Activated CD4-positive, alpha-beta memory T cell treated with anti-CD3 and anti-CD28 coated beads, Interleukin-2, amount 10 ng/mL, durations not matched to agents 7 days and 5 days (primary cell): ENCODE measurements around the gene OSBPL1A. TPM values are rescaled to one million over a fixed set of nuclear protein-coding genes. Genes with fewer than 3 reads are reported as not detected.

ENCODE experiments used
- CTCF ChIA-PET: fragments of 350-600 bp; sonication (Branson Sonifier 250); formaldehyde crosslinking; loops from one replicate; lab custom pipeline; 2021; ENCODE audit warnings: antibody characterized with exemption, inconsistent platforms; lab: Charles Lee
- POLR2A ChIA-PET: fragments of 350-600 bp; sonication (Branson Sonifier 250); formaldehyde crosslinking; loops from one replicate; lab custom pipeline; 2021; ENCODE audit warnings: antibody characterized with exemption; lab: Charles Lee
- DNase-seq: peaks from one replicate; pipeline ENCODE4 v3.0.0-alpha.2; 2020
- H3K27ac Mint-ChIP-seq: one replicate; pipeline ENCODE4 v1.8.0; 2021; ENCODE audit warnings: mild to moderate bottlenecking, mixed read lengths
- H3K27me3 Mint-ChIP-seq: one replicate; pipeline ENCODE4 v1.8.0; 2021; ENCODE audit warnings: mixed read lengths
- H3K36me3 Mint-ChIP-seq: one replicate; pipeline ENCODE4 v1.8.0; 2021; ENCODE audit warnings: low read depth, mixed read lengths
- H3K4me1 Mint-ChIP-seq: one replicate; pipeline ENCODE4 v1.8.0; 2021; ENCODE audit warnings: mixed read lengths
- H3K4me3 Mint-ChIP-seq: one replicate; pipeline ENCODE4 v1.8.0; 2021; ENCODE audit warnings: mild to moderate bottlenecking, mixed read lengths
- H3K9me3 Mint-ChIP-seq: one replicate; pipeline ENCODE4 v1.8.0; 2021; ENCODE audit warnings: mixed read lengths
- total RNA-seq, 2 experiments: library from RNA; stranded (reverse); gene quantifications; one replicate each; pipeline ENCODE4 v1.2.3, GENCODE V29; 2021

OSBPL1A gene
- under 1 TPM; 0.53 to 0.93 TPM for total RNA-seq

DNA sequence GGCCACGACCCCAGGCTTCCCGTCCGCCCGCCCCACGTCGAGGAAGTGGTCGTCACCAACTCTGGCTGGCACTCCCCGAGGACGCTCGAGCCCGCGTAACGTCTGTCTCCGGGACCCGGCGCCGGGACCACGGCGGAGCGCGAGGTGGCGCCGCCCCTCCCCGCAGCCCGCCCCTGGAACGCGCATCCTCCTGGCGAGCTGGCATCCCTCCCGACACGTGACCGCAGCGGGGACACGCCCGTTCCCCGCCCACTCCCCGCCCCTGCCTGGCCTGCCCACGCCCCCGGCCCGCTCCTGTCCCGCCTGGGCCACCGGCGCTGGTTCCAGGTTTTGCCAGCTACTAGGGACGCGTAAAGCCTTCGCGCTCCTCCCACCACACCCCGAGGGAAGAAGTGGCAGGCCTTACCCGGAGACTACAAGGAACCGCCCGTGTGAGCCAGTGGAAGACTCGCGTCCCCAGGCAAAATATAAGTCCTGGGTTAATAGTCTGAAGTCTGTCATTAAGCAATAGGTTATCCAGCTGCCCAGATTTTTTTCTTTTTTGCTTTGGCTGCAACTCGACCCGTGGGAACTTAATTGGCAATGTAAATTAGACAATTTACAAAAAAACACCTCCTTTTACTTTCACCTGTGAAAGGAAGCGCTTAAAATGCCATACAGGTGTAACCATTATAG, at the start of gene OSBPL1A:
OSBPL1A (minus strand) TSS at position 131 of the 675 bp plus-strand sequence. CDS start 20,291 bp downstream, outside the sequence.
- H3K4me3 Mint-ChIP-seq = peak within 1 kb of the TSS; percentile 74
- H3K36me3 Mint-ChIP-seq = no peaks in the 10 kb centered on the region
- no peaks in the 10 kb centered on the region for H3K9me3 Mint-ChIP-seq
- H3K27me3 Mint-ChIP-seq = peaks cover 42% of the 10 kb centered on the region
- ChIA-PET CTCF (interaction anchor here (1.2 to 3.4 kb wide), 4 partner anchors 36 to 92 kb away, joined by 4 to 15 read pairs (median 6); no protein-coding TSS in a partner anchor), POLR2A (interaction anchor here (0.6 to 1.4 kb wide), 5 partner anchors 16 to 224 kb away, joined by 3 to 7 read pairs (median 4); partner anchors contain the start of gene IMPACT)
- H3K4me1 Mint-ChIP-seq = peaks cover 17% of the 10 kb centered on the region
- DNase-seq = peak; percentile 82
- no peak within 1 kb of the TSS for H3K27ac Mint-ChIP-seq

DNA sequence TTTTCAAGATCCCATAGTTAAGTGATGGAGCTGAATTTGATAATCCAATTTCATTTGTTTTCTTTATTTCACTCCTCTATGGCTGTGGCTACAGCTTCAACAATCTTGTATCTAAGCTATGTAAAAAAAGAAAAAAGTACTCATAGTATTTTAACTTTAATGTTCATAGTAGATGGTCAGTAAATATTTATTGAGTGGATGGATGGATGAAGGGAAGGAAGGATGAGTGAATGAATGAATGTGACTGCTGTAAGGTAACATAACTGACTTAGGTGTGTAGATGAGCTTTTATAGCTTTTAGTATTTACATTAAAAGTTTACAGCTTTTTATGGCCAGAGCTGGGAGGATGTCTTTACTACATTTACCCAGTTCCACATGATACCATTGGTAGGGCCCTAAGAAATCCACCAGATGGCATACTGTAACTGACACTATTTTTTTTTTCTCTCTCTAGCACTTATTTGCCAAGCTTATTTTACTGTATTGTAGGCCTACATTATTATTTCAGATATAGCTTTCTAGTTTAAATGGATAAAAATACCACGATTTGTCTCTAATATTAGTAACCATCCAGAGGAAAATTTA, 49.4 kb upstream of the OSBPL1A start:
- Mint-ChIP-seq H3K27me3 (no peaks in the 10 kb centered on the region), H3K27ac (no peak overlapping the region), H3K36me3 (peaks cover 23% of the 10 kb centered on the region), H3K9me3 (no peaks in the 10 kb centered on the region), H3K4me3 (no peak overlapping the region), H3K4me1 (peaks cover 9% of the 10 kb centered on the region)
- CTCF ChIA-PET = interaction anchor here (0.7 to 2.2 kb wide), 8 partner anchors 13 to 89 kb away, joined by 3 to 14 read pairs (median 4); no protein-coding TSS in a partner anchor
- POLR2A ChIA-PET = interaction anchor here (1.2 kb wide), 1 partner anchor 42 kb away, joined by 3 read pairs; no protein-coding TSS in a partner anchor
- DNase-seq = no peak

DNA sequence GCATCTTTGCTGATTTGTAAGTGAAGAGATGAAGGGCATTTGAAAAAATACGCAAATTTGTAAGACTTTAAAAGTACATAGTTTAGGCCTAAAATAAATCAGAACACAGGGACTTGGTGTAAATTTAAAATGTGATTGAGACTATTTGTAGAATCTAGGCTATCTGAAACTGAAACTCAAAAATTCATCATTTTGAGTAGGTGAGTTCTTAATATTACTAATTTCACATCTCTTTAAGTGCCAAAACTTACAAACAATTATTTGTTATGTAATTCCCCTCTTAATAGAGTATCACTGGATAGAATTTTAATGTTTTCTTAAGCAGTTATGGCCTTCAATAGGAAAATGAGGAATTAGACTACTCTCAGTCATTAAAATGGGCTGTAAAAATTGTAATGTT, 48.8 kb upstream of the OSBPL1A start:
- no peaks in the 10 kb centered on the region for H3K27me3 Mint-ChIP-seq
- no peak for DNase-seq
- no peak overlapping the region for H3K4me3 Mint-ChIP-seq
- peaks cover 28% of the 10 kb centered on the region for H3K36me3 Mint-ChIP-seq
- no peaks in the 10 kb centered on the region for H3K9me3 Mint-ChIP-seq
- ChIA-PET POLR2A (interaction anchor here (1.2 kb wide), 1 partner anchor 42 kb away, joined by 3 read pairs; no protein-coding TSS in a partner anchor), CTCF (interaction anchor here (0.7 to 2.2 kb wide), 8 partner anchors 12 to 88 kb away, joined by 3 to 14 read pairs (median 4); no protein-coding TSS in a partner anchor)
- no peak overlapping the region for H3K27ac Mint-ChIP-seq
- peaks cover 9% of the 10 kb centered on the region for H3K4me1 Mint-ChIP-seq

DNA sequence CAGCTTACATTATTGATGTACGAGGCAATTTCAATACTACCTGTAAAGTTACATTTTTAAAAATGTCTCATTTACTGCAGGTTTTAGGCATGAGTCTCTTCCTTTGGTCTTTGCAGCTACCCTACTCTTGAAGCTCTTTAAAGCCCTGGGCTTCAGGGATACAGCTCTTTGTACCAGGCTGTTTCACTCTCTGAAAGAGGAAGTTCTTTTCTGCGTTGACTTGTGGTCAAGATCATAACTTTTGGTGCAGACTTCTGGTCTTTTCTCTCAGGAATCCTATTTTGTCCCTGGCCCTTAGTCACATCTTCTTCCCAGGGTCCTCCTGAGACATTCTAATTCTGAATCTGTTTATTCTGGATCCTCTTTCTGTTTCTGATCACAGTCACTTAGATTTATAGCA, 46.2 kb upstream of the OSBPL1A start:
- H3K27ac Mint-ChIP-seq = no peak overlapping the region
- CTCF ChIA-PET = interaction anchor here (0.6 to 1.3 kb wide), 4 partner anchors 45 to 734 kb away, joined by 3 read pairs; no protein-coding TSS in a partner anchor
- DNase-seq = no peak
- H3K36me3 Mint-ChIP-seq = peaks cover 30% of the 10 kb centered on the region
- no peak overlapping the region for H3K4me3 Mint-ChIP-seq
- peaks cover 9% of the 10 kb centered on the region for H3K4me1 Mint-ChIP-seq
- H3K27me3 Mint-ChIP-seq = no peaks in the 10 kb centered on the region
- POLR2A ChIA-PET = no interaction called here
- no peaks in the 10 kb centered on the region for H3K9me3 Mint-ChIP-seq

DNA sequence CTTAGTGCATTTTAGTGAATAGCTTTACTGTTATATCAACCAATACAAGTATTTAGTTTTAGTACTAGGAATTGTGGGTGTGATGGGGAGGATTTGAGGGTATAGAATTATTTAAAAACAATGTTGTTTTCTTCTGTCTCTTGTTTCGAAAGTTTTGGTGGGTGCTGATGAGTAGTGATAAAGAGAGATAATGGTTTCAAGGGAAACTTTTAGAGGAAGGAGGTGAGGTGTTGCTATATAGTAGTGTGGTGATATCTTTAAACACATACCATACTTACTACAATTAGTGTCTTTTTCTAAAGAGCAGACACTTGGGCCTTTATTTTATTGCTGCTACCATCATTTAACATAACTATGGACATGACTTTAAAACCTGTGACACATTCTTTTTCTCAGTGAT, 39.3 kb upstream of the OSBPL1A start:
- no peak for DNase-seq
- no peaks in the 10 kb centered on the region for H3K9me3 Mint-ChIP-seq
- H3K4me1 Mint-ChIP-seq = peaks cover 10% of the 10 kb centered on the region
- H3K36me3 Mint-ChIP-seq = peaks cover 13% of the 10 kb centered on the region
- H3K27ac Mint-ChIP-seq = no peak overlapping the region
- POLR2A ChIA-PET = interaction anchor here (1.6 kb wide), 1 partner anchor 75 kb away, joined by 3 read pairs; no protein-coding TSS in a partner anchor
- H3K27me3 Mint-ChIP-seq = no peaks in the 10 kb centered on the region
- H3K4me3 Mint-ChIP-seq = no peak overlapping the region
- CTCF ChIA-PET = interaction anchor here (0.9 to 1.8 kb wide), 6 partner anchors 10 to 265 kb away, joined by 3 to 4 read pairs (median 4); partner anchors contain the start of genes HRH4 and IMPACT

DNA sequence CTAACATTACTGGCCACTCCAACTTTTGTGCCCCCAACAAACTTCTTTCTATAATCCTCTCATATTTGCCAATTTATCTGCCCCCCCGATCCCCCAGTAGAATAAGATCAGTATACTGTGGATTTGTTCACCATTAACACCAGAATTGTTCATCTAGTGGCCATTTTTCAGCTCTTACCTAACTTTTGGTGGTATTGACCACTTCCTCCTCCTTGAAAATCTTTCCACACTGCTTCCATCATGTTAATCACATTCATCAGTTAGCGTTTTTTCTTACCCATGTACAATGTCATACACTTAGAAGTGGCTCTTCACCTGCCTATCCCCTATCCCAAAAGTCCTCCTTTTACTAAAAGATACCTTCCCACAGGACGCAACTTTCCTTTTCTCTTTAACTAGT, 35.0 kb upstream of the OSBPL1A start:
- peaks cover 17% of the 10 kb centered on the region for H3K4me1 Mint-ChIP-seq
- POLR2A ChIA-PET = interaction anchor here (0.9 kb wide), 1 partner anchor 15 kb away, joined by 3 read pairs; no protein-coding TSS in a partner anchor

DNA sequence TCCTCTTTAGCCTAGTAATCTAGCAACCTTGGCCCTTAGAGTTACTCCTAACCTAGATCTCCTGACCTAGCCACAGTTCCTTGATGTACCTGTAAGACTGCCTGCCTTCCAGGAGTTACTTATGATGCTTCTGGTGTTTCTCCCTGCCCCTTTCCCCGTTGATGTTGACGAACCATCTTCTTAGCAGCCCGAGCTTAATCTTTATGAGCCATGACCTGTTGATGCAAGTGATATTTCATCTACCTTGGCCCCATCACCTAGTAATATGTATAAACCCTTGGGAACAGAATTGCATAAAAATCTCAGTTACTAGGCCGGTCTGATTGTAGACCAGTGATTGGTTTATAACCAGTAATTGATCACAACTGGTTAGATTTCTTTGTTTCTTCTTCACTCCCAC, 31.6 kb upstream of the OSBPL1A start:
- Mint-ChIP-seq H3K27me3 (peaks cover 6% of the 10 kb centered on the region), H3K27ac (no peak overlapping the region), H3K4me1 (peaks cover 24% of the 10 kb centered on the region), H3K9me3 (peaks cover 10% of the 10 kb centered on the region), H3K36me3 (peaks cover 15% of the 10 kb centered on the region), H3K4me3 (no peak overlapping the region)
- ChIA-PET CTCF (interaction anchor here (0.6 to 1.1 kb wide), 2 partner anchors 59 to 792 kb away, joined by 3 to 8 read pairs; no protein-coding TSS in a partner anchor), POLR2A (no interaction called here)
- DNase-seq = no peak

More for the DNA sequence above, 35.0 kb upstream of the OSBPL1A start:
- Mint-ChIP-seq H3K9me3 (no peaks in the 10 kb centered on the region), H3K4me3 (no peak overlapping the region), H3K27ac (no peak overlapping the region), H3K27me3 (no peaks in the 10 kb centered on the region), H3K36me3 (peaks cover 3% of the 10 kb centered on the region)
- no peak for DNase-seq
- CTCF ChIA-PET = interaction anchor here (0.6 to 4.8 kb wide), 3 partner anchors 35 to 1636 kb away, joined by 3 to 38 read pairs (median 7); partner anchors contain the start of gene OSBPL1A

DNA sequence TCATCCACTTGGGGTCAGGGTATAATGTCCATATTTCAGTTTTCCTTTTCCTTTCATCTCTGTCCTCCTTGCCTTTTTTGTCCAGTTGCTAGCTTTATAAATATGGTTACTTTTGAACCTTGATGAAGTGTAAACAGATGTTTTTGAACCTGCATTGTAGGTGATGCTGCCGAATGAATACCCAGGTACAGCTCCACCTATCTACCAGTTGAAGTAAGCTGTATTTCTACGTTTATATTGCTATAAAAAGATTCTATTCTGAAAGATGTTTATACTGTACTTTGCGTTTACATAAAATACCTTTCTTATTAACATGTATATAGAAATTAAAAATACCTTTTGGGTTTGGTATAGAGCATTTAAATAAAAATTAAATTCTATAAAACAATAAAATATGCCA, 31.1 kb upstream of the OSBPL1A start:
- Mint-ChIP-seq H3K36me3 (peaks cover 15% of the 10 kb centered on the region), H3K9me3 (peaks cover 10% of the 10 kb centered on the region), H3K27me3 (peaks cover 8% of the 10 kb centered on the region), H3K4me3 (no peak overlapping the region), H3K4me1 (peaks cover 24% of the 10 kb centered on the region), H3K27ac (no peak overlapping the region)
- ChIA-PET CTCF (interaction anchor here (0.6 to 1.1 kb wide), 4 partner anchors 13 to 791 kb away, joined by 3 to 8 read pairs (median 3); no protein-coding TSS in a partner anchor), POLR2A (no interaction called here)
- DNase-seq = no peak

DNA sequence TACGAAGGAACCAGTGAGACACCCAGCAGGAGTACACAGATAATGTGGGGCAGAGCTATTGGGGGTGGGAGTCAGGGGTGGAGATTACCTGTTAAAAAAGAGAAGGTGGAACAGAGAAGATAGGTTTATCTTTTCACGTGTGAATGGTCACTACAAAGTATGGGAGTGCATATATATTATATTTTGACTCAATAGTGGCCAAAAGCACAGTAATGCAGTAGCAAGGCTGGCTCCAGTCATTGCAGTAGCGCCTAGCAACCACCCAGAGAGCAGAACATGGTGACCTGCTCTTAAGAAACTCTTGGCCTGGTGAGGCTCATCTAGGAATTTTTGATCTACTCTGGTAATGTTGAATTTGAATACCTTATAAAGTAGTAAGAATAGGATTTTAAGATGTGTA, 29.9 kb upstream of the OSBPL1A start:
- CTCF ChIA-PET = interaction anchor here (1.0 to 1.2 kb wide), 3 partner anchors 9 to 61 kb away, joined by 3 to 4 read pairs (median 4); no protein-coding TSS in a partner anchor
- peaks cover 24% of the 10 kb centered on the region for H3K4me1 Mint-ChIP-seq
- peaks cover 10% of the 10 kb centered on the region for H3K9me3 Mint-ChIP-seq
- H3K27ac Mint-ChIP-seq = no peak overlapping the region
- POLR2A ChIA-PET = interaction anchor here (1.0 to 1.6 kb wide), 3 partner anchors 13 to 33 kb away, joined by 3 to 7 read pairs (median 7); partner anchors contain the start of genes HRH4 and OSBPL1A
- peaks cover 17% of the 10 kb centered on the region for H3K27me3 Mint-ChIP-seq
- peak overlapping the region; percentile 81 for H3K4me3 Mint-ChIP-seq
- peaks cover 15% of the 10 kb centered on the region for H3K36me3 Mint-ChIP-seq
- DNase-seq = no peak

DNA sequence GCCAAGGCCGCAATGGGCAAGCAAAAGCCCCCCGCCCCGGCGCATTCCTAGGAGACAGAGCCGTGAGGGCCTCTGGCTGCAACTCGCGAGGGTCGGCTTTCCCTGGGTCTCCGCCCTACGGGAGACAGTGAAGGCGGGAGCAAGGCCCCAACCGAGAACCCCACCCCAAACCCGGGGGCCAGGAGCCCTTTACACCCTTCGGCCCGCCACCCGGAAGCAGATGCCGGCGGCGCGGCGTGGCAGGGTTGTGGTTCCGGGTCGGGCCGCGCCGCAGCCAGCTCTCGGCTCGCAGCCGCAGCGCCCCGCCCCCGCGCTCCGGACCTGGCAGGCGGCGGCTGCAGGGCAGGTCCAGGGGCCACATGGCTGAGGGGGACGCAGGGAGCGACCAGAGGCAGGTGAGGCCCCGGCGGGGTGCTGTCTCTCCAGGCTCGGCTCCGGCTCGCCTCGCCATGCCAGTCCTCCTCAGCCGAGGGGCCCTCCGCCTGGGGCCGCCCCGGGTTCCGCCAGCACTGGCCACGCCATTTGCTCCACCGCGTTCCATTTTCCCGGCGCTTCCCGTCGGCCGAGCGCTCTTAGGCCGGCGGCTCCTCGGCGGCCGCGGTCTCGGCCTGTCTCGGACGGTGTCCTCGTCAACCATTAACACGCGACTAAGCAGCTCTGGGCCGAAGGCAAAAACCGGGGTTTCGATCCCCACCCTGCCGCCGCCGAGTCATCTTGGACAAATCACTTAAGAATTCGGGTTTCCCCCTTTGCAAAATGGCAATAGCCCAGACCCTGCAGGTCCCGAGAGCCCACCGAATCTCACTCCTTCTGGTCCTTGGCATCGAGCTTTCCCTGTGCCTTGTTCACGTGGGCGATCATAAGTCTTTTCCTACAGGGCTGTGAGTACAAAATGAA, 29.0 kb upstream of the OSBPL1A start, which contains the start of gene IMPACT:
IMPACT (plus strand) TSS at position 273 of the 897 bp plus-strand sequence; CDS start at position 360, 87 bp downstream.
- POLR2A ChIA-PET = interaction anchor here (1.0 to 1.6 kb wide), 3 partner anchors 12 to 34 kb away, joined by 3 to 7 read pairs (median 7); partner anchors contain the start of genes HRH4 and OSBPL1A
- H3K36me3 Mint-ChIP-seq = peaks cover 15% of the 10 kb centered on the region
- peak; percentile 75 for DNase-seq
- peaks cover 10% of the 10 kb centered on the region for H3K9me3 Mint-ChIP-seq
- H3K4me3 Mint-ChIP-seq = peak within 1 kb of the TSS; percentile 81
- H3K27me3 Mint-ChIP-seq = peaks cover 21% of the 10 kb centered on the region
- CTCF ChIA-PET = interaction anchor here (0.6 to 1.2 kb wide), 4 partner anchors 10 to 62 kb away, joined by 3 to 4 read pairs (median 4); no protein-coding TSS in a partner anchor
- H3K27ac Mint-ChIP-seq = peak within 1 kb of the TSS; percentile 59
- peaks cover 24% of the 10 kb centered on the region for H3K4me1 Mint-ChIP-seq

DNA sequence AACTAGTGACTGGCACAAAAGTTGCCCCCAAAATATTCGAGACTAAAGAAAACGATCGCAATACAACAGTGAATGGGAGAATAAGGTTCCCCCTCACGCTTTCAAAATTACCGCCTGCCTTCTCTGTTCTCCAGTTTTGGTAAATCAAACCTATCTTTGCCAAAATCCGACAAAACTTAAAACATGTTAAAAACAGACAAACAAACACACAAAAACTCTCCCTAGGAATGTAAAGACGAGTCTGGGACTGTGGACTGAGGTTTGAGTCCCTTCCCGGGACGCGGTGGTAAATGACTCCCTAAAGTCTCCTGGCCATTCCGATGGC, 28.4 kb upstream of the OSBPL1A start:
- CTCF ChIA-PET = no interaction called here

More for the DNA sequence above, 28.4 kb upstream of the OSBPL1A start:
- H3K27me3 Mint-ChIP-seq = peaks cover 24% of the 10 kb centered on the region
- peaks cover 10% of the 10 kb centered on the region for H3K9me3 Mint-ChIP-seq
- peak overlapping the region; percentile 68 for H3K4me3 Mint-ChIP-seq
- H3K27ac Mint-ChIP-seq = peak overlapping the region; percentile 40
- peaks cover 24% of the 10 kb centered on the region for H3K4me1 Mint-ChIP-seq
- POLR2A ChIA-PET = interaction anchor here (1.6 kb wide), 2 partner anchors 11 to 28 kb away, joined by 7 read pairs; partner anchors contain the start of gene OSBPL1A
- DNase-seq = no peak
- H3K36me3 Mint-ChIP-seq = peaks cover 12% of the 10 kb centered on the region
